ENCODE measurements around the gene VSIR.

DNA sequence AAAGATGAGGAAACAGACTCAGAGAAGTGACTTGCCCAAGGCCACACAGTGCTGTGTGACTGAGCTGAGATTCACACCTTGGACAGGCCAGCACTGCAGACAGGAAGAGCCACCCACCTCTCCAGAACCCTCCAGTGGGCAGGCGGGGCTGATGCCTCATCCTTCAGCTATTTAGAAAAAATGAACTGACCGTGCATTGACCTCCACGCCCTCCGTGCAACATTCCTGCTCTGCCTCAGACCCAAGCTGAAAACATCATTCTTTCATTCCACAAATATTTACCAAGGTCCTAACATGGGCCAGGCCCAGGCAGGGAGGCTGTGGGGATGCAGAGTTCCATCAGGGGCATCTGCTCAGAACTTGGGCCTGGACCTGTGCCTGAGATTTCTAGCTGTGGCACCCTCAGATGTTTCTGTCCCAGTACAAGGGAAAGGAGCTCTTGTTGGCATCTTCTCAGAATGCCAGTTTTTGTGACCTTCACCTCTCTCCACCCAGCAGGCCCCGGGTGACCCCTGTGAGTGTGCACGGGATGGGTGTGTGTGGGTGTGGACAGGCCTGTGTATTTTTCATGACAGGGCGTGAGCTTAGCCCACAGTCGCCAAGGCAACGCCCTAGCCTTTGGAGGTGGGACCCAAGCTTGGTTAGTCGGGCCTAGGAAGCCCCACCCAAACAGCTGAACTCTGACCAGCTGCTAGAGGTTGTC is 6.5 kb downstream of the VSIR start:
- TF ChIP-seq, protein P1, sequence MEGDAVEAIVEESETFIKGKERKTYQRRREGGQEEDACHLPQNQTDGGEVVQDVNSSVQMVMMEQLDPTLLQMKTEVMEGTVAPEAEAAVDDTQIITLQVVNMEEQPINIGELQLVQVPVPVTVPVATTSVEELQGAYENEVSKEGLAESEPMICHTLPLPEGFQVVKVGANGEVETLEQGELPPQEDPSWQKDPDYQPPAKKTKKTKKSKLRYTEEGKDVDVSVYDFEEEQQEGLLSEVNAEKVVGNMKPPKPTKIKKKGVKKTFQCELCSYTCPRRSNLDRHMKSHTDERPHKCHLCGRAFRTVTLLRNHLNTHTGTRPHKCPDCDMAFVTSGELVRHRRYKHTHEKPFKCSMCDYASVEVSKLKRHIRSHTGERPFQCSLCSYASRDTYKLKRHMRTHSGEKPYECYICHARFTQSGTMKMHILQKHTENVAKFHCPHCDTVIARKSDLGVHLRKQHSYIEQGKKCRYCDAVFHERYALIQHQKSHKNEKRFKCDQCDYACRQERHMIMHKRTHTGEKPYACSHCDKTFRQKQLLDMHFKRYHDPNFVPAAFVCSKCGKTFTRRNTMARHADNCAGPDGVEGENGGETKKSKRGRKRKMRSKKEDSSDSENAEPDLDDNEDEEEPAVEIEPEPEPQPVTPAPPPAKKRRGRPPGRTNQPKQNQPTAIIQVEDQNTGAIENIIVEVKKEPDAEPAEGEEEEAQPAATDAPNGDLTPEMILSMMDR (IDR thresholded peaks at IDR 0.05) = no peak
- no peak for TF ChIP-seq POLR2A (IDR thresholded peaks at IDR 0.05)

Data from testis (tissue), 2 donors.